ENCODE results near the gene MED10. TPM values are rescaled to one million over a fixed set of nuclear protein-coding genes. Genes with fewer than 3 reads are reported as not detected.

MED10 gene
- total and polyA plus RNA-seq, 2 of the 4 experiments (the other 2 are of a cell fraction) = 9.1 to 60.0 TPM

GRCh38 chr5:6370580-6370979, 7.8 kb downstream of the MED10 start:
- Histone ChIP-seq H3K27me3 (ENCODE audit: control insufficient read depth, insufficient read depth, low read length) (no peaks in the 10 kb centered on the region), H2BK15ac (ENCODE audit: low read depth, low read length) (no peak overlapping the region), H2BK20ac (ENCODE audit: low read depth, low read length) (no peak overlapping the region), H3K4ac (ENCODE audit: low read depth, low read length) (no peak overlapping the region), H4K5ac (ENCODE audit: low read depth, low read length) (no peak overlapping the region), H4K8ac (ENCODE audit: low read depth in 2 of 2, low read length in 2 of 2) (no peak overlapping the region), H3K18ac (ENCODE audit: low read depth, low read length) (no peak overlapping the region), H3K79me1 (ENCODE audit: low read depth in 1 of 2, low read length in 2 of 2) (peaks cover 6 to 13% of the 10 kb centered on the region in 2 experiments), H3K9ac (ENCODE audit: low read depth, low read length) (no peak overlapping the region), H4K91ac (ENCODE audit: insufficient read depth, low read depth, low read length) (no peak overlapping the region), H3K4me1 (ENCODE audit: control insufficient read depth, insufficient read depth, low read length) (no peaks in the 10 kb centered on the region), H3K36me3 (ENCODE audit: control insufficient read depth, insufficient read depth, low read length) (peaks cover 46% of the 10 kb centered on the region), H3K4me2 (ENCODE audit: low read depth, low read length) (no peak overlapping the region), H3K14ac (replicated peaks; ENCODE audit: low read depth, low read length) (no peak overlapping the region), H4K20me1 (ENCODE audit: insufficient read depth, low read length) (peaks cover 15% of the 10 kb centered on the region), H3K4me3 (ENCODE audit: insufficient read depth, low read depth, low read length) (no peak overlapping the region), H2AK9ac (replicated peaks; ENCODE audit: low read depth, low read length, poor library complexity) (no peak overlapping the region), H2BK120ac (ENCODE audit: low read depth, low read length) (no peak overlapping the region), H3K56ac (ENCODE audit: extremely low read depth, insufficient read depth, low read length) (no peak overlapping the region), H3K23ac (ENCODE audit: low read depth, low read length) (no peak overlapping the region), H2BK5ac (ENCODE audit: low read depth, low read length, poor library complexity, severe bottlenecking) (no peak overlapping the region), H3K27ac (ENCODE audit: insufficient read depth, low read length) (no peak overlapping the region), H2AFZ (replicated peaks; ENCODE audit: low read length, poor library complexity) (no peak overlapping the region), H3K9me1 (ENCODE audit: insufficient read depth, low read length) (no peaks in the 10 kb centered on the region; the same call in 1 of the 2 replicates), H3K9me3 (ENCODE audit: control insufficient read depth, insufficient read depth, low read length) (no peaks in the 10 kb centered on the region), H2AK5ac (ENCODE audit: low read depth, low read length) (no peak overlapping the region)
- dilution Hi-C loops (cut with HindIII; ENCODE audit: low sequenced_read_pairs, unreplicated experiment) (no loop called here), in situ Hi-C loops (cut with MboI; ENCODE audit: low sequenced_read_pairs) (loop anchor here (10.0 kb wide), 2 partner anchors 224 to 876 kb away; no protein-coding TSS in a partner anchor), intact Hi-C loops (cut with micrococcal nuclease) (loop anchor here (10.0 kb wide), 2 partner anchors 234 to 374 kb away; no protein-coding TSS in a partner anchor)
- ATAC-seq (ENCODE audit: low read depth) = no peak
- TF ChIP-seq MAZ (IDR thresholded peaks at IDR 0.05; ENCODE audit: borderline replicate concordance, low read depth, low read length) (no peak), BHLHE40 (IDR thresholded peaks at IDR 0.05; ENCODE audit: low read depth, low read length) (no peak), MAFK (IDR thresholded peaks at IDR 0.05; ENCODE audit: low read depth, low read length) (no peak), FOS (IDR thresholded peaks at IDR 0.05; ENCODE audit: low read depth, low read length) (no peak), SMC3 (IDR thresholded peaks at IDR 0.05; ENCODE audit: low read depth, low read length) (no peak), RAD21 (IDR thresholded peaks at IDR 0.05; ENCODE audit: low read length) (no peak), MXI1 (IDR thresholded peaks at IDR 0.05; ENCODE audit: borderline replicate concordance, low read depth, low read length) (no peak), NFE2L2 (IDR thresholded peaks at IDR 0.05; ENCODE audit: low read depth, low read length) (no peak), CHD1 (IDR thresholded peaks at IDR 0.05; ENCODE audit: low read depth, low read length) (no peak), RCOR1 (IDR thresholded peaks at IDR 0.05; ENCODE audit: insufficient replicate concordance, low read length) (no peak), ELK1 (IDR thresholded peaks at IDR 0.05; ENCODE audit: borderline replicate concordance, low read depth, low read length) (no peak)
- TF ChIP-seq, protein P1, sequence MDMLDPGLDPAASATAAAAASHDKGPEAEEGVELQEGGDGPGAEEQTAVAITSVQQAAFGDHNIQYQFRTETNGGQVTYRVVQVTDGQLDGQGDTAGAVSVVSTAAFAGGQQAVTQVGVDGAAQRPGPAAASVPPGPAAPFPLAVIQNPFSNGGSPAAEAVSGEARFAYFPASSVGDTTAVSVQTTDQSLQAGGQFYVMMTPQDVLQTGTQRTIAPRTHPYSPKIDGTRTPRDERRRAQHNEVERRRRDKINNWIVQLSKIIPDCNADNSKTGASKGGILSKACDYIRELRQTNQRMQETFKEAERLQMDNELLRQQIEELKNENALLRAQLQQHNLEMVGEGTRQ (IDR thresholded peaks at IDR 0.05; ENCODE audit: low read depth, low read length) = no peak
- 100% methylated on average over 1 of the region's 13 CpGs; no CpG with 5 or more reads in 1 of the 2 experiments for WGBS, 2 experiments (ENCODE audit: extremely low coverage in 2 of 2, insufficient read length in 1 of 2)
- ChIA-PET POLR2A (ENCODE audit: unreplicated experiment) (no interaction called here), CTCF (no interaction called here)
- DNase-seq = no peak
- no TSS peak for BruUV-seq (replicated peaks)

Data from IMR-90 (cell line).